ENCODE data around the gene BMP6.

DNA sequence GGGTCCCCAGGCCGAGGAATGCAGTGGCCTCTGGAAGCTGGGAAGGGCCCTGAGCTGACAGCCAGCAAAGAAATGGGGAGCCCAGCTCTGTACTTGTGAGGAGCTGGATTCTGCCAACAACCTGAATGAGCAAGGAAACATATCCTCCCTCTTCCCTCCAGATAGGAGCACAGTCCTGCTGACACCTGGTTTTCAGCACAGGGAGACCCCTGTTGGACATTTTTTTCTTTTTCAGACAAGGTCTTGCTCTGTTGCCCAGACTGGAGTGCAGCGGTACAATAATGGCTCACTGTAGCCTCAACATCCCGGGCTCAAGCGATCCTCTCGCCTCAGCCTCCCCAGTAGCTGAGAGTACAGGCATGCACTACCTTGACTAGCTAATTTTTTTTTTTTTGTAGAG, 21.5 kb downstream of the BMP6 start:
- TF ChIP-seq EZH2 (IDR thresholded peaks at IDR 0.05; ENCODE audit: low read length) = no peak
- TF ChIP-seq, protein P1, sequence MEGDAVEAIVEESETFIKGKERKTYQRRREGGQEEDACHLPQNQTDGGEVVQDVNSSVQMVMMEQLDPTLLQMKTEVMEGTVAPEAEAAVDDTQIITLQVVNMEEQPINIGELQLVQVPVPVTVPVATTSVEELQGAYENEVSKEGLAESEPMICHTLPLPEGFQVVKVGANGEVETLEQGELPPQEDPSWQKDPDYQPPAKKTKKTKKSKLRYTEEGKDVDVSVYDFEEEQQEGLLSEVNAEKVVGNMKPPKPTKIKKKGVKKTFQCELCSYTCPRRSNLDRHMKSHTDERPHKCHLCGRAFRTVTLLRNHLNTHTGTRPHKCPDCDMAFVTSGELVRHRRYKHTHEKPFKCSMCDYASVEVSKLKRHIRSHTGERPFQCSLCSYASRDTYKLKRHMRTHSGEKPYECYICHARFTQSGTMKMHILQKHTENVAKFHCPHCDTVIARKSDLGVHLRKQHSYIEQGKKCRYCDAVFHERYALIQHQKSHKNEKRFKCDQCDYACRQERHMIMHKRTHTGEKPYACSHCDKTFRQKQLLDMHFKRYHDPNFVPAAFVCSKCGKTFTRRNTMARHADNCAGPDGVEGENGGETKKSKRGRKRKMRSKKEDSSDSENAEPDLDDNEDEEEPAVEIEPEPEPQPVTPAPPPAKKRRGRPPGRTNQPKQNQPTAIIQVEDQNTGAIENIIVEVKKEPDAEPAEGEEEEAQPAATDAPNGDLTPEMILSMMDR (optimal IDR thresholded peaks at IDR 0.05 in 1 of 3, IDR thresholded peaks at IDR 0.05 in 1 of 3, conservative IDR thresholded peaks at IDR 0.05 in 1 of 3; ENCODE audit: extremely low read depth in 1 of 3, insufficient read depth in 2 of 3, low read length in 3 of 3) = no peak

Measured in keratinocyte (primary cell).